BE2C (cell line): ENCODE data around the gene ROBO1.
A peak's percentile ranks its signal among the peaks of the same experiment; 100 is the strongest.

Source experiments
- DNase-seq: peaks from one replicate; pipeline ENCODE4 v3.0.0-alpha.2; 2020
- H3K27me3 ChIP-seq: fragments of 250-450 bp; sonication (Bioruptor Pico); 2 replicates; pipeline ENCODE4 v1.5.1; 2020; ENCODE audit warnings: mild to moderate bottlenecking
- H3K36me3 ChIP-seq: fragments of 250-450 bp; sonication (Bioruptor Pico); 2 replicates; pipeline ENCODE4 v1.5.1; 2020; ENCODE audit warnings: mild to moderate bottlenecking
- H3K4me1 ChIP-seq: fragments of 250-450 bp; sonication (Bioruptor Pico); 2 replicates; pipeline ENCODE4 v1.5.1; 2020
- H3K4me3 ChIP-seq: 2 replicates; pipeline ENCODE4 v1.5.1; 2011; ENCODE audit warnings: low read depth, low read length
- H3K9me3 ChIP-seq: fragments of 250-450 bp; sonication (Bioruptor Pico); 2 replicates; pipeline ENCODE4 v1.5.1; 2020
- TF ChIP-seq, protein P1 (sequence below): IDR thresholded peaks from 2 replicates; pipeline ENCODE4 v1.5.1; 2012; ENCODE audit warnings: mild to moderate bottlenecking, low read depth, low read length

The ROBO1 gene

DNA sequence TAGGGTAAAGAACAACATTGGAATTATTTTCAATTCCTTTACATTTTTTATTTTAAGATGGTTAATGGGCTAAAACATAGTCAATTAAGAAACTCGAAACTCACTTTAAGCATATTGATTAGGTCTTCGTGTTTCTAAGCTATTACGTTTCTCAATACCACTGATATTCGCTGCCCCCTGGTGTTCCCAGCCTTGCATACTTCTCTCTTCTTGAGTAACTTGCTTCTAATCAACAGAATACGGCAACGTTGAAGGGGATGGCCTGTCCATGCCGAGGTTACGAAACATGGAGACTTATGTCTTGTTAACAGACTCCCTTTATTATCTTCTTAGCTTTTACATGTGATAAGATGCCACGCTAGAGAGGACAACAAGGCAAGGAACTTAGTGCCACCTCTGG lies 43.6 kb downstream of the ROBO1 start:
- TF ChIP-seq, protein P1, sequence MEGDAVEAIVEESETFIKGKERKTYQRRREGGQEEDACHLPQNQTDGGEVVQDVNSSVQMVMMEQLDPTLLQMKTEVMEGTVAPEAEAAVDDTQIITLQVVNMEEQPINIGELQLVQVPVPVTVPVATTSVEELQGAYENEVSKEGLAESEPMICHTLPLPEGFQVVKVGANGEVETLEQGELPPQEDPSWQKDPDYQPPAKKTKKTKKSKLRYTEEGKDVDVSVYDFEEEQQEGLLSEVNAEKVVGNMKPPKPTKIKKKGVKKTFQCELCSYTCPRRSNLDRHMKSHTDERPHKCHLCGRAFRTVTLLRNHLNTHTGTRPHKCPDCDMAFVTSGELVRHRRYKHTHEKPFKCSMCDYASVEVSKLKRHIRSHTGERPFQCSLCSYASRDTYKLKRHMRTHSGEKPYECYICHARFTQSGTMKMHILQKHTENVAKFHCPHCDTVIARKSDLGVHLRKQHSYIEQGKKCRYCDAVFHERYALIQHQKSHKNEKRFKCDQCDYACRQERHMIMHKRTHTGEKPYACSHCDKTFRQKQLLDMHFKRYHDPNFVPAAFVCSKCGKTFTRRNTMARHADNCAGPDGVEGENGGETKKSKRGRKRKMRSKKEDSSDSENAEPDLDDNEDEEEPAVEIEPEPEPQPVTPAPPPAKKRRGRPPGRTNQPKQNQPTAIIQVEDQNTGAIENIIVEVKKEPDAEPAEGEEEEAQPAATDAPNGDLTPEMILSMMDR: peak; percentile 74
- DNase-seq: peak; percentile 43
- Histone ChIP-seq H3K27me3 (no peaks in the 10 kb centered on the region), H3K36me3 (no peaks in the 10 kb centered on the region), H3K4me1 (peaks cover 3% of the 10 kb centered on the region; the same call in 1 of the 2 replicates), H3K9me3 (no peaks in the 10 kb centered on the region), H3K4me3 (no peak overlapping the region)

DNA sequence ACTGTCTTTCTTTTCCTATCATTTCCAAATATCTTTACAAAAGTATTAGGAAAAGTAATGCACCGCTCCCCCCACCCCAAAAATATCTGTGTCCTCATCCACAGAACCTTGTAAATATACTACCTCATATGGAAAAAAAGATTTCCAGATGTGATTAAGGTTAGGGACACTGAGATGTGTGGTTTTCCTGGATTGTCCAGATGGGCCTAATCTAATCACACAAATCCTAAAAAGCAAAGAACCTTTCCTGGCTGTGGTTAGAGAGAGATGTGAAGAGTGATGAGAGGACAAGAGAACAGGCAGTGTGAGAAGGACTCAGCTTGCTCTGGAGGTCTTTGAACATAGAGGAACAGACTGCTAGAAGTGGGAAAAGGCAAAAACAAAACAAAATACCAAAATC lies 77.7 kb downstream of the ROBO1 start:
- H3K36me3 ChIP-seq: no peaks in the 10 kb centered on the region
- H3K4me1 ChIP-seq: peaks cover 7% of the 10 kb centered on the region
- no peak for DNase-seq
- no peaks in the 10 kb centered on the region for H3K9me3 ChIP-seq
- H3K4me3 ChIP-seq: no peak overlapping the region
- TF ChIP-seq, protein P1: no peak
- H3K27me3 ChIP-seq: no peaks in the 10 kb centered on the region

DNA sequence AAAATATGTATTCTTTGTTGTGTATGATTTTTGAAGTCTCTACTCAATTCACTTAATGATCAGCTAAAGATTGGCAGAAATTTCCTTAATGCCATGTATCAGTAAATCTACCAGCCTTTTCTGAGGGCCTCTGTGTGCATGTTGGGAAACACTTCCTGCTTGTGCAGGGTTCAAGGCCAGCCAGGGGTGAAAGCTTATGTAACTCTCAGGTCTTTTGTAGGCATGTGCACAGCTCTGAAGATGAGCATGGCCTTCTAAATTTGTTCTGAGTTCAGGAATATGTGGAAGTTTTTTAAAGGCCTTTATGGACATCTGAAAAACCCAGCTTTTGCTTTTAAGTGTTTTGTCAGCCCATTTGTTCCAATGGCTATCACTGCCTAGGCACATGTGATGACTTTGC lies 82.7 kb downstream of the ROBO1 start:
- no peak for DNase-seq
- TF ChIP-seq, protein P1: no peak
- H3K36me3 ChIP-seq: no peaks in the 10 kb centered on the region
- no peak overlapping the region for H3K4me3 ChIP-seq
- H3K4me1 ChIP-seq: peaks cover 3% of the 10 kb centered on the region
- H3K9me3 ChIP-seq: no peaks in the 10 kb centered on the region
- no peaks in the 10 kb centered on the region for H3K27me3 ChIP-seq

DNA sequence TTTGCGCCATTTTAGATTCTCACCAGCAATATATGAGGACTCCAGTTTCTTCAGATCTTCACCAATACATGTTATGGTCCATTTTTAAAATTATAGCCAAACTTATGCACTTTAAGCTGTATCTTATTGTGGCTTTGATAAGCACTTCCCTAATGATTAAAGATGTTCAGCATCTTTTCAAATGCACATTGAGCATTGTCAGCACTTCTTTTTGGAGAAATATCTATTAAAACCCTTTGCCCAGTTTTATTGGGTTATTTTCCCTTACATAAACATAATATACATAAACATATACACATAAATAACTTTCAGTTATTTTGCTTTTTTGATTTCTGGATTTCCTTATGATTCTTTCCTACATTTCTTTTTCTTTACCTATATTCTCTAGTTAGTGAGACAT lies 83.8 kb downstream of the ROBO1 start:
- no peak for DNase-seq
- H3K9me3 ChIP-seq: no peaks in the 10 kb centered on the region
- H3K4me1 ChIP-seq: no peaks in the 10 kb centered on the region
- TF ChIP-seq, protein P1: no peak
- no peaks in the 10 kb centered on the region for H3K36me3 ChIP-seq
- no peak overlapping the region for H3K4me3 ChIP-seq
- no peaks in the 10 kb centered on the region for H3K27me3 ChIP-seq

DNA sequence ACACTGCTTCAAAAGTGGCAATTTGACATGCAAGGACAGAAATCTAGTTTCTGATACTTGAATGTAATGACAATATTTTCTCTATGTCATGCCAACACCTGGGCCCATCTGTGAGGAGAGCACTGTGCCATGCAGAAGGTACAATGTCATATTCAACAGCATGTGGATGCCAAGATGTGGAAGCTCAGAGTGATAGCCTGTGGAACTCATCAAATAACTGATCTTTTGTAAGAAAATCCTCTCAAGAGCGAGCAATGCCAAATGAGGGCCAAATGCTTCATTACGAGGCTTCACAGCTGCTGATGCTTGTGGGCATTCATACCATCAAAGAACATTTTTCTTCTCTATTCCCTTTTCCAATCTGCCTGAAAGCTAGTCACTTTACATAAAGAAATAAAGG lies 95.1 kb downstream of the ROBO1 start:
- no peaks in the 10 kb centered on the region for H3K9me3 ChIP-seq
- DNase-seq: no peak
- H3K4me1 ChIP-seq: no peaks in the 10 kb centered on the region
- TF ChIP-seq, protein P1: no peak
- H3K36me3 ChIP-seq: no peaks in the 10 kb centered on the region
- H3K4me3 ChIP-seq: no peak overlapping the region
- H3K27me3 ChIP-seq: no peaks in the 10 kb centered on the region

DNA sequence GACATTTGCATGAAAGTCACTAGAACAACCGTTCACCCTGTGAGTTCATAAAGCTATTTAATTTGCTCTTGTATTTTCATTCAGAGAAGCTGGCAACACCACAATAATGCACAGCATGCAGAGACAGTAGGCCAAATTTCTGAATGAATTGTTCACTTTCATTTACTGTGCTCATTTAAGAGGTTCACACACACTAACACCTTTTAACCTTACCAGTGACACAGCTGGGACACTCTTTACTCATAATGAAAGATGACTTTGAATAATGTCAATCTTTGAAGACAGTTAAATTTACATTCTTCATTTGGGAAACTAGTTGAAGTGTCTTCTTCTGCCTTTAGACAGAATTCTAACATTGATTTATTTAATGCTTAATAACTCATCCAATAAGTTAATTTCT lies 95.7 kb downstream of the ROBO1 start:
- DNase-seq: no peak
- Histone ChIP-seq H3K4me3 (no peak overlapping the region), H3K4me1 (no peaks in the 10 kb centered on the region), H3K27me3 (no peaks in the 10 kb centered on the region), H3K9me3 (no peaks in the 10 kb centered on the region), H3K36me3 (no peaks in the 10 kb centered on the region)
- TF ChIP-seq, protein P1: no peak
